Osteocyte (in vitro differentiated cells): ENCODE data around the gene ITGB7. TPM values are rescaled to one million over a fixed set of nuclear protein-coding genes. Genes with fewer than 3 reads are reported as not detected.

ENCODE experiments used
- DNase-seq: peaks from one replicate; pipeline ENCODE4 v3.0.0; 2021; ENCODE audit warnings: mixed read lengths; ENCODE audit not compliant: unreplicated experiment; ENCODE audit errors: extremely low spot score
- H3K27ac Mint-ChIP-seq: one replicate; pipeline ENCODE4 v1.8.0; 2021; ENCODE audit warnings: mild to moderate bottlenecking, mixed read lengths; ENCODE audit not compliant: unreplicated experiment
- H3K27me3 Mint-ChIP-seq: one replicate; pipeline ENCODE4 v1.8.0; 2021; ENCODE audit warnings: mixed read lengths; ENCODE audit not compliant: unreplicated experiment
- H3K36me3 Mint-ChIP-seq: one replicate; pipeline ENCODE4 v1.8.0; 2021; ENCODE audit warnings: mixed read lengths; ENCODE audit not compliant: unreplicated experiment
- H3K4me1 Mint-ChIP-seq: one replicate; pipeline ENCODE4 v1.8.0; 2021; ENCODE audit warnings: mixed read lengths; ENCODE audit not compliant: unreplicated experiment
- H3K4me3 Mint-ChIP-seq: one replicate; pipeline ENCODE4 v1.8.0; 2021; ENCODE audit warnings: mild to moderate bottlenecking, moderate library complexity, mixed read lengths; ENCODE audit not compliant: unreplicated experiment
- H3K9me3 Mint-ChIP-seq: one replicate; pipeline ENCODE4 v1.8.0; 2021; ENCODE audit warnings: mixed read lengths; ENCODE audit not compliant: unreplicated experiment
- CTCF ChIP-seq: fragments of 200-600 bp; sonication (generic); IDR thresholded peaks from 2 replicates; pipeline ENCODE4 v1.5.0; 2021; ENCODE audit warnings: antibody characterized with exemption, mild to moderate bottlenecking, moderate library complexity
- total RNA-seq: library from RNA; stranded (reverse); gene quantifications from 2 replicates; pipeline ENCODE4 v1.2.1, GENCODE V29; 2021

Gene ITGB7
- total RNA-seq, 1 donor from 2014 or later, result 0.83 TPM

- DNase-seq, result no peak
- peaks cover 4% of the 10 kb centered on the region for H3K36me3 Mint-ChIP-seq
- H3K4me3 Mint-ChIP-seq, result peak overlapping the region; percentile 22
- peaks cover 70% of the 10 kb centered on the region for H3K4me1 Mint-ChIP-seq
- peak overlapping the region; percentile 94 for H3K27ac Mint-ChIP-seq
- TF ChIP-seq CTCF, result no peak
- no peaks in the 10 kb centered on the region for H3K9me3 Mint-ChIP-seq
- H3K27me3 Mint-ChIP-seq, result no peaks in the 10 kb centered on the region
These were observed 15.8 kb upstream of the ITGB7 start for GRCh38 chr12:53222806-53223261.

- Mint-ChIP-seq H3K4me1 (peaks cover 76% of the 10 kb centered on the region), H3K27ac (peak overlapping the region; percentile 94), H3K4me3 (peak overlapping the region; percentile 73), H3K9me3 (no peaks in the 10 kb centered on the region), H3K27me3 (no peaks in the 10 kb centered on the region), H3K36me3 (peaks cover 4% of the 10 kb centered on the region)
- DNase-seq, result no peak
- TF ChIP-seq CTCF, result no peak
These were observed 15.2 kb upstream of the ITGB7 start for GRCh38 chr12:53222170-53222721.

- Mint-ChIP-seq H3K27me3 (no peaks in the 10 kb centered on the region), H3K36me3 (no peaks in the 10 kb centered on the region), H3K4me1 (peaks cover 77% of the 10 kb centered on the region), H3K9me3 (no peaks in the 10 kb centered on the region), H3K4me3 (peak overlapping the region; percentile 80), H3K27ac (peak overlapping the region; percentile 98)
- TF ChIP-seq CTCF, result peak; percentile 36
- DNase-seq, result peak; percentile 90
These were observed 14.4 kb upstream of the ITGB7 start for GRCh38 chr12:53221203-53222080.

GRCh38 chr12:53220694-53221202 lies 13.7 kb upstream of the ITGB7 start:
- no peak for TF ChIP-seq CTCF
- Mint-ChIP-seq H3K9me3 (no peaks in the 10 kb centered on the region), H3K36me3 (no peaks in the 10 kb centered on the region), H3K4me3 (peak overlapping the region; percentile 80), H3K27ac (peak overlapping the region; percentile 98), H3K4me1 (peaks cover 74% of the 10 kb centered on the region), H3K27me3 (no peaks in the 10 kb centered on the region)
- DNase-seq, result peak; percentile 94
